Measurements from ENCODE around the gene RACK1. TPM values are rescaled to one million over a fixed set of nuclear protein-coding genes. Genes with fewer than 3 reads are reported as not detected.

The RACK1 gene
- total and polyA plus RNA-seq, 2 of the 13 experiments (the other 11 are each of a cell fraction or from before 2014, with no cell fraction given), result 2,514 to 6,141 TPM

DNA sequence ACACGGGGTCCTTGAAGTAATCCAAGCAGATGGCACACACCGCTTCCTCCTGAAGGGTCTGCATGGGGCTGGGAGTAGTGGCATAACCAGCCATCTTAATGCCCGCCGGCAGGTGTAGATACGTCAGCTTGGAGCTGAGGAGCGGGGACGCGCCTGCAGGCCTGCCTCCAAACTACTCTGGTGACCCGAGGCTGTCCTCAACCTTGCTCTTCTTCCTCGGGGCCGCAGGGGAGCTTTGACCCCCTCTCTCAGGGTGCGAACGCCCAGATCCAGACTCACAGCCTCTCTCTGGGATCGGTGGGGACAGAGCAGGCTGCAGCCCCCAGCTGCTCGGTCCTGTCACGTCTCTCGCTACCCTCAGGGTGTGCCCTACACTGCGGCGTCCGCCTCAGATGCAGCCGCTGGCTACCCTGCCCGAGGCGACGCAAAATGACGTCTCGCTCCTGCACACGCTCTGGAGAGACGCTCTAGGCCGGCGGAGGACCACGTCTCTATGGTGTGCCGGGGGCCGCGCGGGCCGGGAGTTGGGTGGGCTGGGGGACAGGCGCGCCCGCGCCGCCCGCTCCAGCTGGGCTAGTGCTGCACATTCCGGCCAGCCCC, 17.1 kb upstream of the RACK1 start, which contains the start of gene TRIM52 (continued):
- TF ChIP-seq ETV5 (CRISPR knock-in tag; IDR thresholded peaks at IDR 0.05; ENCODE audit: borderline replicate concordance), result peak; percentile 49
- no peak for TF ChIP-seq GTF3A (CRISPR knock-in tag; conservative IDR thresholded peaks at IDR 0.05)
- peak; percentile 52; the same call in 1 of the 2 replicates for TF ChIP-seq STAT5B (CRISPR knock-in tag; IDR thresholded peaks at IDR 0.05)
- TF ChIP-seq, protein P1, sequence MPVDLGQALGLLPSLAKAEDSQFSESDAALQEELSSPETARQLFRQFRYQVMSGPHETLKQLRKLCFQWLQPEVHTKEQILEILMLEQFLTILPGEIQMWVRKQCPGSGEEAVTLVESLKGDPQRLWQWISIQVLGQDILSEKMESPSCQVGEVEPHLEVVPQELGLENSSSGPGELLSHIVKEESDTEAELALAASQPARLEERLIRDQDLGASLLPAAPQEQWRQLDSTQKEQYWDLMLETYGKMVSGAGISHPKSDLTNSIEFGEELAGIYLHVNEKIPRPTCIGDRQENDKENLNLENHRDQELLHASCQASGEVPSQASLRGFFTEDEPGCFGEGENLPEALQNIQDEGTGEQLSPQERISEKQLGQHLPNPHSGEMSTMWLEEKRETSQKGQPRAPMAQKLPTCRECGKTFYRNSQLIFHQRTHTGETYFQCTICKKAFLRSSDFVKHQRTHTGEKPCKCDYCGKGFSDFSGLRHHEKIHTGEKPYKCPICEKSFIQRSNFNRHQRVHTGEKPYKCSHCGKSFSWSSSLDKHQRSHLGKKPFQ (CRISPR knock-in tag; IDR thresholded peaks at IDR 0.05; ENCODE audit: insufficient replicate concordance), result peak; percentile 64
- TF ChIP-seq ZNF331 (CRISPR knock-in tag; IDR thresholded peaks at IDR 0.05), result peak; percentile 86
- TF ChIP-seq ZNF556 (CRISPR knock-in tag; IDR thresholded peaks at IDR 0.05; ENCODE audit: borderline replicate concordance), result no peak; the same call in 1 of the 2 replicates
- TF ChIP-seq, protein P2, sequence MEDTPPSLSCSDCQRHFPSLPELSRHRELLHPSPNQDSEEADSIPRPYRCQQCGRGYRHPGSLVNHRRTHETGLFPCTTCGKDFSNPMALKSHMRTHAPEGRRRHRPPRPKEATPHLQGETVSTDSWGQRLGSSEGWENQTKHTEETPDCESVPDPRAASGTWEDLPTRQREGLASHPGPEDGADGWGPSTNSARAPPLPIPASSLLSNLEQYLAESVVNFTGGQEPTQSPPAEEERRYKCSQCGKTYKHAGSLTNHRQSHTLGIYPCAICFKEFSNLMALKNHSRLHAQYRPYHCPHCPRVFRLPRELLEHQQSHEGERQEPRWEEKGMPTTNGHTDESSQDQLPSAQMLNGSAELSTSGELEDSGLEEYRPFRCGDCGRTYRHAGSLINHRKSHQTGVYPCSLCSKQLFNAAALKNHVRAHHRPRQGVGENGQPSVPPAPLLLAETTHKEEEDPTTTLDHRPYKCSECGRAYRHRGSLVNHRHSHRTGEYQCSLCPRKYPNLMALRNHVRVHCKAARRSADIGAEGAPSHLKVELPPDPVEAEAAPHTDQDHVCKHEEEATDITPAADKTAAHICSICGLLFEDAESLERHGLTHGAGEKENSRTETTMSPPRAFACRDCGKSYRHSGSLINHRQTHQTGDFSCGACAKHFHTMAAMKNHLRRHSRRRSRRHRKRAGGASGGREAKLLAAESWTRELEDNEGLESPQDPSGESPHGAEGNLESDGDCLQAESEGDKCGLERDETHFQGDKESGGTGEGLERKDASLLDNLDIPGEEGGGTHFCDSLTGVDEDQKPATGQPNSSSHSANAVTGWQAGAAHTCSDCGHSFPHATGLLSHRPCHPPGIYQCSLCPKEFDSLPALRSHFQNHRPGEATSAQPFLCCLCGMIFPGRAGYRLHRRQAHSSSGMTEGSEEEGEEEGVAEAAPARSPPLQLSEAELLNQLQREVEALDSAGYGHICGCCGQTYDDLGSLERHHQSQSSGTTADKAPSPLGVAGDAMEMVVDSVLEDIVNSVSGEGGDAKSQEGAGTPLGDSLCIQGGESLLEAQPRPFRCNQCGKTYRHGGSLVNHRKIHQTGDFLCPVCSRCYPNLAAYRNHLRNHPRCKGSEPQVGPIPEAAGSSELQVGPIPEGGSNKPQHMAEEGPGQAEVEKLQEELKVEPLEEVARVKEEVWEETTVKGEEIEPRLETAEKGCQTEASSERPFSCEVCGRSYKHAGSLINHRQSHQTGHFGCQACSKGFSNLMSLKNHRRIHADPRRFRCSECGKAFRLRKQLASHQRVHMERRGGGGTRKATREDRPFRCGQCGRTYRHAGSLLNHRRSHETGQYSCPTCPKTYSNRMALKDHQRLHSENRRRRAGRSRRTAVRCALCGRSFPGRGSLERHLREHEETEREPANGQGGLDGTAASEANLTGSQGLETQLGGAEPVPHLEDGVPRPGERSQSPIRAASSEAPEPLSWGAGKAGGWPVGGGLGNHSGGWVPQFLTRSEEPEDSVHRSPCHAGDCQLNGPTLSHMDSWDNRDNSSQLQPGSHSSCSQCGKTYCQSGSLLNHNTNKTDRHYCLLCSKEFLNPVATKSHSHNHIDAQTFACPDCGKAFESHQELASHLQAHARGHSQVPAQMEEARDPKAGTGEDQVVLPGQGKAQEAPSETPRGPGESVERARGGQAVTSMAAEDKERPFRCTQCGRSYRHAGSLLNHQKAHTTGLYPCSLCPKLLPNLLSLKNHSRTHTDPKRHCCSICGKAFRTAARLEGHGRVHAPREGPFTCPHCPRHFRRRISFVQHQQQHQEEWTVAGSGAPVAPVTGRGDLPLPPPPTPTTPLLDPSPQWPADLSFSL (CRISPR knock-in tag; IDR thresholded peaks at IDR 0.05), result peak; percentile 50; the same call in 1 of the 2 replicates
- TF ChIP-seq, protein P3, sequence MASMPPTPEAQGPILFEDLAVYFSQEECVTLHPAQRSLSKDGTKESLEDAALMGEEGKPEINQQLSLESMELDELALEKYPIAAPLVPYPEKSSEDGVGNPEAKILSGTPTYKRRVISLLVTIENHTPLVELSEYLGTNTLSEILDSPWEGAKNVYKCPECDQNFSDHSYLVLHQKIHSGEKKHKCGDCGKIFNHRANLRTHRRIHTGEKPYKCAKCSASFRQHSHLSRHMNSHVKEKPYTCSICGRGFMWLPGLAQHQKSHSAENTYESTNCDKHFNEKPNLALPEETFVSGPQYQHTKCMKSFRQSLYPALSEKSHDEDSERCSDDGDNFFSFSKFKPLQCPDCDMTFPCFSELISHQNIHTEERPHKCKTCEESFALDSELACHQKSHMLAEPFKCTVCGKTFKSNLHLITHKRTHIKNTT (CRISPR knock-in tag; IDR thresholded peaks at IDR 0.05), result no peak
- TF ChIP-seq SIN3A (IDR thresholded peaks at IDR 0.05; ENCODE audit: borderline replicate concordance, low read depth, low read length), result peak; percentile 83; the same call in 1 of the 2 replicates
- TF ChIP-seq GTF2F1 (IDR thresholded peaks at IDR 0.05; ENCODE audit: low read length), result peak; percentile 66; the same call in 1 of the 2 replicates
- TF ChIP-seq ZSCAN31 (CRISPR knock-in tag; IDR thresholded peaks at IDR 0.05; ENCODE audit: low read depth), result peak; percentile 82
- peak; percentile 96 for TF ChIP-seq ATF1 (CRISPR knock-in tag; IDR thresholded peaks at IDR 0.05)
- peak; percentile 54; the same call in 1 of the 2 replicates for TF ChIP-seq AHR (CRISPR knock-in tag; IDR thresholded peaks at IDR 0.05)
- TF ChIP-seq ZBTB7A (CRISPR knock-in tag; IDR thresholded peaks at IDR 0.05), result peak; percentile 21; the same call in 1 of the 2 replicates
- TF ChIP-seq FOXA3 (CRISPR knock-in tag; IDR thresholded peaks at IDR 0.05), result peak; percentile 75
- TF ChIP-seq SAP130 (CRISPR knock-in tag; IDR thresholded peaks at IDR 0.05; ENCODE audit: low read depth), result peak; percentile 95
- peak; percentile 87; the same call in 1 of the 2 replicates for TF ChIP-seq ZNF546 (CRISPR knock-in tag; conservative IDR thresholded peaks at IDR 0.05)
- peak; percentile 84 for TF ChIP-seq POLR2G (IDR thresholded peaks at IDR 0.05; ENCODE audit: low read depth, low read length)
- TF ChIP-seq, protein P4, sequence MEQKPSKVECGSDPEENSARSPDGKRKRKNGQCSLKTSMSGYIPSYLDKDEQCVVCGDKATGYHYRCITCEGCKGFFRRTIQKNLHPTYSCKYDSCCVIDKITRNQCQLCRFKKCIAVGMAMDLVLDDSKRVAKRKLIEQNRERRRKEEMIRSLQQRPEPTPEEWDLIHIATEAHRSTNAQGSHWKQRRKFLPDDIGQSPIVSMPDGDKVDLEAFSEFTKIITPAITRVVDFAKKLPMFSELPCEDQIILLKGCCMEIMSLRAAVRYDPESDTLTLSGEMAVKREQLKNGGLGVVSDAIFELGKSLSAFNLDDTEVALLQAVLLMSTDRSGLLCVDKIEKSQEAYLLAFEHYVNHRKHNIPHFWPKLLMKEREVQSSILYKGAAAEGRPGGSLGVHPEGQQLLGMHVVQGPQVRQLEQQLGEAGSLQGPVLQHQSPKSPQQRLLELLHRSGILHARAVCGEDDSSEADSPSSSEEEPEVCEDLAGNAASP (CRISPR knock-in tag; IDR thresholded peaks at IDR 0.05; ENCODE audit: borderline replicate concordance), result peak; percentile 68; the same call in 1 of the 2 replicates

All from HepG2 (cell line).